Measurements from ENCODE around the gene LTK.

LTK gene

DNA sequence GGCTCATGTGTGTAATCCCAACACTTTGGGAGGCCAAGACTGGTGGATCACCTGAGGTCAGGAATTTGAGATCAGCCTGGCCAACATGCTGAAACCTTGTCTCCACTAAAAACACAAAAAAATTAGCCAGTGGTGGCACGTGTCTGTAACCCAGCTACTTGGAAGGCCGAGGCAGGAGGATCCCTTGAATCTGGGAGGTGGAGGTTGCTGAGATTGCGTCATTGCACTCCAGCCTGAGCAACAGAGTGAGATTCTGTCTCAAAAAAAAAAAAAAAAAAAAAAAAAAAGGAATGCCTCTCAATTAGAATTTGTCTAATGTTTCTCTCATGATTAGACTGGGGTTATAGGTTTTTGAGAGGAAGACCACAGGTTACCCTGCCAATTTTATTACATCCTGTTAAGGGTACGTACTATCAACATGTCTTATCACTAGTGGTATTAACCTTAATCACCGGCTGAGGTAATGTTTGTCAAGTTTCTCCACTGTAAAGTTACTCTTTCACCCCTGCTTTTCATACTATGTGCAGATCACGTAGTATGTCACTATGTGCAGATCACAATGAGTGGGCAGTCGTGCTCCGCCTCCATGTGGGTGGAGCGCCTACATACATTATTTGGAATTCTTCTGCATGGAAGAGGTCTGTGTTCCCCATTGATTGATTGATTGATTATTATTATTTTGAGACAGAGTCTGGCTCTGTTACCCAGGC, 36.6 kb upstream of the LTK start:
- Mint-ChIP-seq H3K27me3 (no peaks in the 10 kb centered on the region), H3K4me1 (ENCODE audit: low read depth) (peaks cover 7% of the 10 kb centered on the region), H3K27ac (no peak overlapping the region), H3K36me3 (ENCODE audit: low read depth) (no peaks in the 10 kb centered on the region), H3K4me3 (no peak overlapping the region), H3K9me3 (no peaks in the 10 kb centered on the region)
- intact Hi-C loops (cut with micrococcal nuclease) = loop anchor here (10.0 kb wide), 1 partner anchor 265 kb away; no protein-coding TSS in a partner anchor

GRCh38 chr15:41546851-41547786, 33.5 kb upstream of the LTK start:
- no peaks in the 10 kb centered on the region for H3K9me3 Mint-ChIP-seq
- H3K4me3 Mint-ChIP-seq = no peak overlapping the region
- H3K4me1 Mint-ChIP-seq (ENCODE audit: low read depth) = peaks cover 8% of the 10 kb centered on the region
- intact Hi-C loops (cut with micrococcal nuclease) = no loop called here
- H3K27me3 Mint-ChIP-seq = no peaks in the 10 kb centered on the region
- no peak overlapping the region for H3K27ac Mint-ChIP-seq
- peaks cover 6% of the 10 kb centered on the region for H3K36me3 Mint-ChIP-seq (ENCODE audit: low read depth)

DNA sequence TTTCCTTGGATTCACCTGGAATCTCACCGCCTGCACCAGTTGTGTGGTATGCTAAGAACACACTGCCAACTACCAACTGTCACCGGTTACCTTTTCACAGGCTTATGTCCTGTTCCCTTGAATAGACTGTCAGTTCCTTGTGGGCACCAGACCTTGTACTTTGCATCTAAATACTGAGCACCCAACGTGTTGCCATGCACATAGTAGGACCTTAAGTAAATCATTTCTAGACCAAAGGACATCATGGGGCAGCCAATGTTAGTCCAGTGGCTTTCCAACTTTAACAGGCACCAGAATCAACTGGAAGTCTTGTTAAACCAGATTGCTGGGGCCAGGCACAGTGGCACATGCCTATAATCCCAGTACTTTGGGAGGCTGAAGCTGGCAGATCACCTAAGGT, 31.6 kb upstream of the LTK start:
- Mint-ChIP-seq H3K4me3 (peak overlapping the region; percentile 94), H3K4me1 (ENCODE audit: low read depth) (peaks cover 8% of the 10 kb centered on the region), H3K36me3 (ENCODE audit: low read depth) (peaks cover 15% of the 10 kb centered on the region), H3K27me3 (no peaks in the 10 kb centered on the region), H3K9me3 (no peaks in the 10 kb centered on the region), H3K27ac (peak overlapping the region; percentile 89)
- intact Hi-C loops (cut with micrococcal nuclease) = no loop called here

DNA sequence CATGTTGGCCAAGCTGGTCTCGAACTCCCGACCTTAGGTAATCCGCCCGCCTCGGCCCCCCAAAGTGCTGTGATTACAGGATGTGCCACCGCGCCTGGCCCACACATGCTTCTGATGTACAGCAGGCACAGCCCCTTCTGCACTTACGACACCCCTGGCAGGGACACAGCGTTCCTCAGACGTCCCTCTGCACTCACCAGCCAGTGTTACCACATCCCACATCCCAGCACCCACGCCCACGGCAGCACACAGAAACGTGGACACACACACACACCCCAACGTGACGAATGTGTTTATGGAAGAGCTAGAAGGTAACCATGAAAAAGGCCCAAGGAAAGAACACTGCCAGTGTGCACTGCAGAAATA, 31.0 kb upstream of the LTK start:
- Mint-ChIP-seq H3K27ac (peak overlapping the region; percentile 89), H3K36me3 (ENCODE audit: low read depth) (peaks cover 15% of the 10 kb centered on the region), H3K9me3 (no peaks in the 10 kb centered on the region), H3K4me1 (ENCODE audit: low read depth) (peaks cover 8% of the 10 kb centered on the region), H3K27me3 (no peaks in the 10 kb centered on the region), H3K4me3 (peak overlapping the region; percentile 94)
- intact Hi-C loops (cut with micrococcal nuclease) = no loop called here

DNA sequence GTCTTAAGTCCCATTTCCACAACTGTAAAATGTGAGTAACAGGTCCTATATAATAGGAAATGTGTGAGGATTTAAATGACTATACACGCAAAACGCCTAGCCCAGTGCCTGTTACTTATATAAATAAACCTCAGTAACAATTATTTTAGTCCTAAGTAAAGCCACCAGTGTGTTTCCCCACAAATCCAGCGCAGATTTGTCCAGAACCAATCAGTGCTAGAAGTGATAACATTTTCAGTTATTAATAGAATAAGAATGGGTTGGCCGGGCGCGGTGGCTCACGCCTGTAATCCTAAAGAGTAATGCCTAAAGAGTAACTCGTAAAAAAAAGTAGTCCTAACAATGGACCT, 29.9 kb upstream of the LTK start:
- H3K4me1 Mint-ChIP-seq (ENCODE audit: low read depth) = peaks cover 8% of the 10 kb centered on the region
- peaks cover 15% of the 10 kb centered on the region for H3K36me3 Mint-ChIP-seq (ENCODE audit: low read depth)
- H3K9me3 Mint-ChIP-seq = no peaks in the 10 kb centered on the region
- H3K27me3 Mint-ChIP-seq = no peaks in the 10 kb centered on the region
- H3K4me3 Mint-ChIP-seq = peak overlapping the region; percentile 94
- peak overlapping the region; percentile 89 for H3K27ac Mint-ChIP-seq
- intact Hi-C loops (cut with micrococcal nuclease) = no loop called here

DNA sequence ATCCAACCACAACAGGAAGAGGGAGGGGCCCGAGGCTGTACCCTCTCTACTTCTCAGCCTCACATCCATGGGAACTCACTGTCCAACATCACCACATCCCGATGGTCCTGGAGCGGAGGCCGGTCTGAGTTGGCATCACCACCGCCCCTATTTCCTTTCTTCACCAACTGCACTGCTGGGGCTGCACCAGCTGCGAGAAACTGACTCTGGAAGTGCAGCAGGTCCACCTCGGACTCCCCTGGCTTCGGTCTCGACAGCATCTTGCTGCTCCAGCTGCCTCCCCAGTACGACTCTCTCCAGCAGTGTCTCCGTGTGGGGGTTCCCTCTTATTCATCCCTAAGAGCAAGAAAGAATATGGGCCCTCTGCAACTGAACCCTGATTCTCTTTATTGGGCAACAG, 23.2 kb upstream of the LTK start:
- H3K4me3 Mint-ChIP-seq = no peak overlapping the region
- H3K27ac Mint-ChIP-seq = no peak overlapping the region
- H3K36me3 Mint-ChIP-seq (ENCODE audit: low read depth) = peaks cover 64% of the 10 kb centered on the region
- H3K9me3 Mint-ChIP-seq = no peaks in the 10 kb centered on the region
- H3K27me3 Mint-ChIP-seq = no peaks in the 10 kb centered on the region
- H3K4me1 Mint-ChIP-seq (ENCODE audit: low read depth) = no peaks in the 10 kb centered on the region
- intact Hi-C loops (cut with micrococcal nuclease) = no loop called here

DNA sequence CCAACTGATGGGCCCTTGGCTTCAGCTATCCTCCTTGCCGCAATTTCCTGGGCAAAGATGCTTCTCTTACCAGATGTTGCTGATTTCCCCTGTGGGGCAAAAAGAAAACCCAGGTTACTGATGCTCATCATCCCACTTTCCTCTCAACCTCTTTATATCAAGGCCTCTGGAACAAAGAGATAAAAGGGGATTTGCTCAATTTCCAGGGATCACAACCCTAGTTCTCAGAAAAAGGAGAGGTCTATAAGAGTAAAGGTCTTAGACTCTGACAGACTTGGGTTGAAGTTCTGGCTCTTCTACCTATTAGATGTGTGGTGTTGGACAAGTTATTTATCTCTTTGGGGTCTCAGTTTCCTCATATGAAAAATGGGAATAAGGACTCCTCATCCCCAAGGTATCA, 21.9 kb upstream of the LTK start:
- H3K9me3 Mint-ChIP-seq = no peaks in the 10 kb centered on the region
- H3K4me3 Mint-ChIP-seq = no peak overlapping the region
- no peak overlapping the region for H3K27ac Mint-ChIP-seq
- peaks cover 9% of the 10 kb centered on the region for H3K4me1 Mint-ChIP-seq (ENCODE audit: low read depth)
- no peaks in the 10 kb centered on the region for H3K27me3 Mint-ChIP-seq
- H3K36me3 Mint-ChIP-seq (ENCODE audit: low read depth) = peaks cover 61% of the 10 kb centered on the region
- intact Hi-C loops (cut with micrococcal nuclease) = no loop called here

DNA sequence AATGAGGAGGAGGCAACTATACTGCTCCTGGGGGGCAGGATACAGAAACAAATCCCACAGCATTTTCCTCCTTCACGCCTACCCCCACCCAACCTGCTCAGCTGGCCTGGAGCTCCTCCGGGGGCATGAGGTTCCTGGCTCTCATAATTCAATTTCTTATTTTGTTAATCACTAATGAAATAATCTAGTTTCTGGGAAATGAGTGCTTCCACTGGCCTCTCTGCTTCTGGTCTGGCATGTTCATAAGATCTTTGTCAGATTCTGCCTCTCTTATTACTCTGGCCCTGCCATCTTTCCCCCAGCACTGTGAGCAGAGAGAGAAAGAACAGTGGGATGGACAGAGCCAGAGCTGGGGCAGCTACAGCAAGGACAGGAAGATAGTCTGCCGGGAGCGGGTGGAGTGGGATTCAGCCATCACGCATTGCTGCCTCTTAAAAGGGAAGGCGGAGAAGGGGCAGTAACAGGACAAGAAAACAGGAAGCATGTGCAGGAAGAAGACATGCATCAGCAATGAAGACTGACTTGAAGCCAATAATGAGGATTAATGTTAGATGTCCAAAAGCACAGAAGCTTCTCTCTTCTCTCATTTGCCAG, 16.8 kb upstream of the LTK start:
- H3K4me1 Mint-ChIP-seq (ENCODE audit: low read depth) = peaks cover 12% of the 10 kb centered on the region
- H3K4me3 Mint-ChIP-seq = no peak overlapping the region
- intact Hi-C loops (cut with micrococcal nuclease) = no loop called here
- no peaks in the 10 kb centered on the region for H3K9me3 Mint-ChIP-seq
- peaks cover 86% of the 10 kb centered on the region for H3K36me3 Mint-ChIP-seq (ENCODE audit: low read depth)
- H3K27me3 Mint-ChIP-seq = no peaks in the 10 kb centered on the region
- peak overlapping the region; percentile 60 for H3K27ac Mint-ChIP-seq

GRCh38 chr15:41523097-41523496, 9.5 kb upstream of the LTK start:
- Mint-ChIP-seq H3K9me3 (no peaks in the 10 kb centered on the region), H3K4me1 (ENCODE audit: low read depth) (peaks cover 5% of the 10 kb centered on the region), H3K27ac (no peak overlapping the region), H3K27me3 (no peaks in the 10 kb centered on the region), H3K36me3 (ENCODE audit: low read depth) (peaks cover 67% of the 10 kb centered on the region), H3K4me3 (no peak overlapping the region)
- intact Hi-C loops (cut with micrococcal nuclease) = no loop called here

- H3K9me3 Mint-ChIP-seq = no peaks in the 10 kb centered on the region
- H3K4me1 Mint-ChIP-seq (ENCODE audit: low read depth) = peaks cover 5% of the 10 kb centered on the region
- no peak overlapping the region for H3K27ac Mint-ChIP-seq
- H3K27me3 Mint-ChIP-seq = no peaks in the 10 kb centered on the region
- no peak overlapping the region for H3K4me3 Mint-ChIP-seq
- peaks cover 67% of the 10 kb centered on the region for H3K36me3 Mint-ChIP-seq (ENCODE audit: low read depth)
- intact Hi-C loops (cut with micrococcal nuclease) = no loop called here
These were observed 8.0 kb upstream of the LTK start for GRCh38 chr15:41521614-41522013.

DNA sequence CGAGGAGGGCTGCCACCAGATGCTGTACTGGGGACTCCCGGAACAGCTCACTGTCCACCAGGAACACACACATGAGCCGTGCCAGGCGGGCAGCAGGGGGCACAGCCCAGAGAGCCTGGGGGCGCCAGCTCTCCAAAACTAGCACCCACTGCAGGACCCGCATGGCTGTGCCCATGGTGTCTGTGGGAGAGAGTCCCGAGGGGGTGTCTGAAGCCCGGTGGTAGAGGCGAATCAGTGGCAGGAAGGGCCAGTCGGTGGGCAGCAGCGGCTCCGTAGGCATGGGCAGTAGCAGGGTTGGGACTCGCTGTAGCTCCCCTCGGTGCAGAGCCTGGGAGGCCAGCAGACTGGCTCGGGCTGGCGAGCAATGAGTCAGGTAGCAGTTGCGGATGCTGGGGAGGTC, 7.0 kb upstream of the LTK start:
- H3K9me3 Mint-ChIP-seq = no peaks in the 10 kb centered on the region
- H3K27me3 Mint-ChIP-seq = no peaks in the 10 kb centered on the region
- peaks cover 5% of the 10 kb centered on the region for H3K4me1 Mint-ChIP-seq (ENCODE audit: low read depth)
- H3K27ac Mint-ChIP-seq = no peak overlapping the region
- intact Hi-C loops (cut with micrococcal nuclease) = no loop called here
- no peak overlapping the region for H3K4me3 Mint-ChIP-seq
- H3K36me3 Mint-ChIP-seq (ENCODE audit: low read depth) = peaks cover 60% of the 10 kb centered on the region

GRCh38 chr15:41517895-41518449, 4.3 kb upstream of the LTK start:
- H3K4me3 Mint-ChIP-seq = no peak overlapping the region
- H3K9me3 Mint-ChIP-seq = no peaks in the 10 kb centered on the region
- H3K4me1 Mint-ChIP-seq (ENCODE audit: low read depth) = peaks cover 10% of the 10 kb centered on the region
- intact Hi-C loops (cut with micrococcal nuclease) = no loop called here
- H3K27me3 Mint-ChIP-seq = peaks cover 16% of the 10 kb centered on the region
- H3K36me3 Mint-ChIP-seq (ENCODE audit: low read depth) = peaks cover 41% of the 10 kb centered on the region
- H3K27ac Mint-ChIP-seq = no peak overlapping the region

GRCh38 chr15:41512940-41513505, 604 bp downstream of the LTK start:
- peaks cover 50% of the 10 kb centered on the region for H3K27me3 Mint-ChIP-seq
- H3K4me1 Mint-ChIP-seq (ENCODE audit: low read depth) = peaks cover 22% of the 10 kb centered on the region
- peak overlapping the region; percentile 31 for H3K27ac Mint-ChIP-seq
- H3K4me3 Mint-ChIP-seq = peak overlapping the region; percentile 79
- intact Hi-C loops (cut with micrococcal nuclease) = loop anchor here (5.0 kb wide), 1 partner anchor 44 kb away; the partner anchor contains the start of gene TYRO3
- peaks cover 16% of the 10 kb centered on the region for H3K36me3 Mint-ChIP-seq (ENCODE audit: low read depth)
- no peaks in the 10 kb centered on the region for H3K9me3 Mint-ChIP-seq
